GM19372 (cell line): Measurements from ENCODE around the gene HTRA3.

Source experiments
- ATAC-seq: cut with Tn5 transposase; IDR thresholded peaks from one replicate; pipeline ENCODE4 v1.9.1; 2021; ENCODE audit warnings: mild to moderate bottlenecking, low read depth, moderate library complexity; ENCODE audit not compliant: unreplicated experiment

HTRA3 gene

GRCh38 chr4:8290701-8290970, 21.1 kb downstream of the HTRA3 start:
- no peak for ATAC-seq

GRCh38 chr4:8291036-8291682, 21.6 kb downstream of the HTRA3 start:
- ATAC-seq: no peak

GRCh38 chr4:8291701-8292477, 22.3 kb downstream of the HTRA3 start:
- no peak for ATAC-seq

- no peak for ATAC-seq
These were observed 23.0 kb downstream of the HTRA3 start for GRCh38 chr4:8292478-8293107.

GRCh38 chr4:8293131-8293975, 23.8 kb downstream of the HTRA3 start:
- ATAC-seq: no peak

- no peak for ATAC-seq
These were observed 24.5 kb downstream of the HTRA3 start for GRCh38 chr4:8294036-8294435.

GRCh38 chr4:8294775-8295174, 25.2 kb downstream of the HTRA3 start:
- ATAC-seq: no peak

GRCh38 chr4:8295471-8295870, 25.9 kb downstream of the HTRA3 start:
- no peak for ATAC-seq

GRCh38 chr4:8296491-8296890, 26.9 kb downstream of the HTRA3 start:
- no peak for ATAC-seq

GRCh38 chr4:8297141-8297601, 27.6 kb downstream of the HTRA3 start:
- ATAC-seq: no peak

GRCh38 chr4:8297691-8298485, 28.3 kb downstream of the HTRA3 start:
- ATAC-seq: no peak

GRCh38 chr4:8300832-8301231, 31.3 kb downstream of the HTRA3 start:
- ATAC-seq: no peak

GRCh38 chr4:8301851-8302730, 32.5 kb downstream of the HTRA3 start:
- ATAC-seq: no peak

- no peak for ATAC-seq
These were observed 33.5 kb downstream of the HTRA3 start for GRCh38 chr4:8303081-8303480.

- ATAC-seq: no peak
These were observed 34.1 kb downstream of the HTRA3 start for GRCh38 chr4:8303485-8304281.

- no peak for ATAC-seq
These were observed 35.5 kb downstream of the HTRA3 start for GRCh38 chr4:8304827-8305695.

- no peak for ATAC-seq
These were observed 36.4 kb downstream of the HTRA3 start for GRCh38 chr4:8305851-8306471.
